Peyer's patch (tissue), 4 donors: ENCODE measurements around the gene PRR4.

ENCODE experiments used
- CTCF ChIP-seq, 6 experiments: fragments of 450-650 bp in 4 of 6; fragments of 200-600 bp in 2 of 6; sonication (generic) in 1 of 6; IDR thresholded peaks; one replicate each; pipeline ENCODE4 v1.5.1; 2017 to 2019; ENCODE audit warnings: antibody characterized with exemption in 6 of 6, mild to moderate bottlenecking in 3 of 6, moderate library complexity in 1 of 6
- POLR2A ChIP-seq, 2 donors: fragments of 450-650 bp; IDR thresholded peaks; one replicate each; pipeline ENCODE4 v1.5.1; 2017; ENCODE audit warnings: antibody characterized with exemption in 2 of 2, mild to moderate bottlenecking in 2 of 2, moderate library complexity in 2 of 2

- TF ChIP-seq CTCF (IDR thresholded peaks at IDR 0.05) (no peak), POLR2A (IDR thresholded peaks at IDR 0.05) (no peak)
These were observed 19.3 kb downstream of the PRR4 start for GRCh38 chr12:10829994-10830393.
